Embryonic facial prominence (tissue), 1 donor: Measurements from ENCODE around the gene RNF213.
"Not testable (repeated sequence)": the region's sequence is repeated elsewhere in the genome, so short reads cannot be mapped to it uniquely, and the experiment has no call there.

Experiments
- DNase-seq: peaks from one replicate; pipeline ENCODE4 v3.0.0-alpha.2; 2016; ENCODE audit errors: extremely low spot score

Gene RNF213

DNA sequence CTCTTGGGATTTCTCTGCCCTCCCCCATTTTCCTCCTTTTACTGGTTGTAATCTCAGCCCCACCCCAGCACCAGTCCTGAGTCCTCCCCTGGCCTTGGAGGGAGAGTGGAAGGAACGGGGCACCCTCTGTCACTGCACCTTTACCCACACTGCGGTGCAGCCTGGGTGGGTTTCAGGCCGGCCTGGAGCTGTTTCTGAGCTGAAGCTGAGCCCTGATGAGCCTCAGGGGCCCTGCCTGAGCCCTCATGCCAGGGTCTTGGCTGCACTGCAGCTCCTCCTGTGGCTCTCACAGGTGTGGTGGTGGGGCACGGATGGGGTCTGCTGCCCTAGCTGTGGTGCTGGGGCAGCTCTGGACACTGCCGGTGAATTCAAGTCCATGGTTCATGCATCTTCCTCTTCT, 34.5 kb downstream of the RNF213 start:
- no peak for DNase-seq

GRCh38 chr17:80295559-80295958, 34.9 kb downstream of the RNF213 start:
- no peak for DNase-seq

- no peak for DNase-seq
Observed at GRCh38 chr17:80296221-80296620, 35.6 kb downstream of the RNF213 start.

GRCh38 chr17:80297996-80298560, 37.4 kb downstream of the RNF213 start:
- DNase-seq: no peak

GRCh38 chr17:80299350-80300100, 38.9 kb downstream of the RNF213 start:
- DNase-seq: not testable (repeated sequence)

- DNase-seq: not testable (repeated sequence)
Observed at GRCh38 chr17:80300756-80301155, 40.1 kb downstream of the RNF213 start.

GRCh38 chr17:80303824-80304223, 43.2 kb downstream of the RNF213 start:
- DNase-seq: no peak

DNA sequence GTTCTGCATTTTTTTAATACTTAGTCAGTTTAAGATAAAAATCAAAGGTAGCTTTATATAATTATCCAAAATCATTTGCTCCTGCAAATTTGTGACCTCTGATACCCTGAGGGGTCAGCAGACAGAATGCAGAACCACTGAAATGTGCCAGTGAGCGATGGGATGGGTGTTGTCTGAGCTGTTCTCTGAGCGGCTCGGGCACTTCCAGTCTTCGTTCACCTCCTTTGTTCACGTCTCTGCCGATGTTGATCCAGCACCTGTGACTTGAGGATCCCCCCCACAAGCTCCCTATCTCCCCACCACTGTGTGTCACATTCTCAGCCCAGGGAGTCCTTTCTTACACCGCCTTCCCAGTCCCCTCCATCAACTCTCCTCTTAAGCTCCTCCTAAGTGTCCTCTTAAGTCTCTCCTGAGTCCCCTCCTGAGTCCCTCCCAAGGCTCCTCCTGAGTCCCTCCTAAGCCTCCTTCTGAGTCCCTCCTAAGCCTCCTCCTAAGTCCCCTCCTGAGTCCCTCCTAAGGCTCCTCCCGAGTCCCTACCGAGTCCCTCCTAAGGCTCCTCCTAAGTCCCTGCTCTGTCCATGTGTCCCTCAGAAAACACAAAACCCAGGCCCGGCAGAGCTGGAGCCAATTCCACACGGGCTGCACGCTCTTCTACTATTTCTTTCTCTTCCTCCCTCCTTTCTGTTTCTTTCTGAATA, 47.5 kb downstream of the RNF213 start:
- DNase-seq: no peak

DNA sequence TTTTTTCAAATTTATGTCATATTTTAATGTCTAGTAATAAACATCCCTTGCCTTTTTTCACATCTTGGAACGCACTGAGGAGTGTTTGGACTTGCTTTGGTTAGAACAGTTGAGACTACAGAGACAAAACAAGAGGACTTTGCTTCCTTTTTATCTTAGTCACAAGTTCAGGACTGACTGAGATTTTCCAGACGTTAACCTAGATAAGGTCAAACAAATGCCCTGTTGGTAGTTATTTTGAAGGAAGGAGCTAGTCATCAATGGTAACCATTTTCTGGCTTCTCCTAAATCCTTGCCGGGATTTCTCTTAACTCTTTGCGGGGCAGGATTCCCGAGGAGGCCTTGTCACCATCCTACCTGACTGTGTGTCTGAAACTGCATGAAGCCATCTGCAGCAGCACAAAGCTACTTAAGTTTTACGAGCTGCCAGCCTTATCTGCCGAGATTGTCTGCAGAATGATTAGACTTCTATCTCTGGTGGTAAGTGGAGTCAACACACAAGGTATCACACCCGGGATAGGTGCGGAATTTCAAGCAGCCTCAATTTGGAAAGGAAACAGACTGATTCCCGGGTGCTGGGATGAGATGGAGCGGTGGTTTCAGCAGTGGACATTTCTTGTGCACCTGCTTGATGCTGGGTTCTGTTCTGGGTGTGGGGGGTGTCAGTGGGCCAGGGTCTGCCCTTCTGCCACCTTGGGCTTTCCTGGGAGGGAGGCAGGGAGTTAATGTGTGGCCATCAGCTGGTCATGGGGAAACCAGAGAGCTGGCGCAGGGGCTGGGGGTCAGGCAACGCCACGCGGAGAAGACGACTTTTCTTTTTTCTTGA, 48.3 kb downstream of the RNF213 start:
- DNase-seq: no peak

DNA sequence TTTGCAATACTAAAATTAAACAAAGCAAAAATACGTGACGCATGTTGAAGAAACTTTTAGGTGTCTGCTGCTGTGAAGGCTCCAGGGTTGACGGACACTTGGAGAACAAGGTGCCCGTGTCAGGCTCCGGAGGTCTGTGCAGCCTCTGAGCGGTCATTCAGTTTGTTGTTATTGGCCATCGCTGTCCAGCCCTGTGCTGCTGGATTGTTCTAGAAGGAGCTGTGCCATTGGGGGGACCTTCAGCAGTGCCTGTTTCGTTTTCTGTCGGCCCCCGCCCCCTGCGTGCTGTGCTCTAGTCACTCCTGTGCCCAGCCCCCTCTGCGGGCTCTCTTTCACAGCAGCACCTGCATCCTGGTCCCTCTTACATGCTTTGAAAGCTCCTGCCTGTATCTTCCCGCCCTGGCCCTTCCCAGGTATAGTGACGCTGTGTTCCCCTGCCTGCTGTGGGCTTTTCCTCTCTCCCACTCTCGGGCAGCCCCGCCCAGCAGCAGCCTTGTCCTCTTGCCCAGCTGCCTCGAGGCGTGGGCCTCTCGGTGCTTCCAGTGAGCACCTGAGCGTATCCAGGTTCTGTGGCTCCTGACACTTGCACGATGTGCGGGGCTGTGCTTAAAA, 50.7 kb downstream of the RNF213 start:
- DNase-seq: no peak

- no peak for DNase-seq
Observed at GRCh38 chr17:80312621-80313135, 52.0 kb downstream of the RNF213 start.

- DNase-seq: no peak
Observed at GRCh38 chr17:80313160-80313829, 52.6 kb downstream of the RNF213 start.

DNA sequence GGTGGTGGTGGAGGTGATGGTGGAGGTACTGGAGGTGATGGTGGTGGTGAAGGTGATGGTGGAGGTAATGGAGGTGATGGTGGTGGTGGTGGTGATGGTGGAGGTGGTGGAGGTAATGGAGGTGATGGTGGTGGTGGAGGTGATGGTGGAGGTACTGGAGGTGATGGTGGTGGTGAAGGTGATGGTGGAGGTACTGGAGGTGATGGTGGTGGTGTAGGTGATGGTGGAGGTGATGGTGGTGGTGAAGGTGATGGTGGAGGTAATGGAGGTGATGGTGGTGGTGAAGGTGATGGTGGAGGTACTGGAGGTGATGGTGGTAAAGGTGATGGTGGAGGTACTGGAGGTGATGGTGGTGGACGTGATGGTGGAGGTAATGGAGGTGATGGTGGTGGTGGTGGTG, 53.3 kb downstream of the RNF213 start:
- not testable (repeated sequence) for DNase-seq

DNA sequence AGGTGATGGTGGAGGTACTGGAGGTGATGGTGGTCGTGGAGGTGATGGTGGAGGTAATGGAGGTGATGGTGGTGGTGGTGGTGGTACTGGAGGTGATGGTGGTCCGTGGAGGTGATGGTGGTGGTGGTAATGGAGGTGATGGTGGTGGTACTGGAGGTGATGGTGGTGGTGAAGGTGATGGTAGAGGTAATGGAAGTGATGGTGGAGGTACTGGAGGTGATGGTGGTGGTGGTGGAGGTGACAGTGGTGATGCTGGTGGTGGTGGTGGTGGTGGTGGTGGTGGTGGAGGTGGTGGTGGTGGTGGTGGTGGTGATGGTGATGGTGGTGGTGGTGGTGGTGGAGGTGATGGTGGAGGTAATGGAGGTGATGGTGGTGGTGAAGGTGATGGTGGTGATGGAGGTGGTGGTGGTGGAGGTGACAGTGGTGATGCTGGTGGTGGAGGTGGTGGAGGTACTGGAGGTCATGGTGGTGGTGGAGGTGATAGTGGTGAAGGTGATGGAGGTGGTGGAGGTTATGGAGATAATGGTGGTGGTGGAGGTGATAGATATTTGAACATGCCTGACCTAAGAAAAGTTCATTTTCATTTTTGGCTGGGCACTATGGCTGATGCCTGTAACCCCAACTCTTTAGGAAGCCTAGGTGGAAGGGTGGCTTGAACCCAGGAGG, 55.0 kb downstream of the RNF213 start:
- no peak for DNase-seq

- no peak for DNase-seq
Observed at GRCh38 chr17:80316431-80316830, 55.8 kb downstream of the RNF213 start.

DNA sequence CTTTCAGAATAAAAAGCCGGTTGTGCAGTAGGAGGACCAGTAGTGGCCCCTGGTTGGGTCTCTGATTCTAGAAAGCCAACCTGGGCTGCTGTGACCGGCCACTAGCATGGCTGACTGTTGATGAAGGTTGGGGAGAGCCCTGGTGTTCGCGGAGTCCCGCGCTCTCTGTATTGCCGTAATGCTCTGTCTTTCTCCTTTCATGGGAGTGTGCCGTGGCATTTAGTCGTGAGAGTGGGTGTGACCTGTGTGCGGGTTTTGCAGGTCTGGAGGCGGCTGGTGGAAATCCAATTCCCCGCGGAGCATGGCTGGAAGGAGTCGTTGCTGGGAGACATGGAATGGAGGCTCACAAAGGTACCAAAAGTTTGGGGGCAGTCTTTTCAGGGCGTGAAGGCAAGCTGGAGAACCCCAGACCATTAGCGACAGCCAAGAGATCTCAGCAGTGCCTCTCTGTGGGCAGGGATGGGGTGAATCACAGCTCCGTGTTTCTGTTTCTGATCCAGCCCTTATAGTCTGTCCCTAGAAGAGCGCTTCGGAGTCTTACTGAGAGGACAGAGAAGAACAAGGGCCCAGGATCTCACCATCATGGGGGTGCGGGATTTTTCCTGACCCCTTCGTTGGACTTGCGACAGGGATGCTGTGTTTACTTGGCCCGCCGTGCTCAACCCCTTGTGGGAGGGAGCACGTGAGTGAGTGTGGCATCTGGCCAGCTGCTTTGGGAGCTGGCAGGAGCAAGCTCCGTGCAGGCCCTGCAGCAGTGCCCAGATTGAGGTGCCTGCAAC, 56.5 kb downstream of the RNF213 start:
- DNase-seq: no peak

- DNase-seq: no peak
Observed at GRCh38 chr17:80317706-80317980, 57.0 kb downstream of the RNF213 start.

DNA sequence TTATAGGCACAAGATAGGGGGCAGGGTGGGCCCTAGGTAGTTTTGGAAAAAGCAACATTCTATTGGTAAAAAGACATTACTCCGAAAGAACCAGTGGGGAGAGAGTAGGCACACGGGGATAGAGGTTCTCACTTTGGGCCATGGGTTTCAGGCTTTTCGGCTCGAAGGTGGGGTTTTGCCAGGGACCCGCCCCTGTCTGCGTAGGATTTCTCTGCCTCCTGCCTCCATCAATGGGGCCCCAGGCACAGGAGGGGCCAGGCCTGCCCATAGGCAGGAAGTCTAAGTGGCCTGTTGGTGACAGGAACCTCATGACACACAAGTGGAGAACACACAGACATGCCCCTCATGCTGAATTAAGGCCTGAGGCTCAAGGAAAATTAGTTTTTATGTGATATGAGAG, 57.5 kb downstream of the RNF213 start:
- no peak for DNase-seq

DNA sequence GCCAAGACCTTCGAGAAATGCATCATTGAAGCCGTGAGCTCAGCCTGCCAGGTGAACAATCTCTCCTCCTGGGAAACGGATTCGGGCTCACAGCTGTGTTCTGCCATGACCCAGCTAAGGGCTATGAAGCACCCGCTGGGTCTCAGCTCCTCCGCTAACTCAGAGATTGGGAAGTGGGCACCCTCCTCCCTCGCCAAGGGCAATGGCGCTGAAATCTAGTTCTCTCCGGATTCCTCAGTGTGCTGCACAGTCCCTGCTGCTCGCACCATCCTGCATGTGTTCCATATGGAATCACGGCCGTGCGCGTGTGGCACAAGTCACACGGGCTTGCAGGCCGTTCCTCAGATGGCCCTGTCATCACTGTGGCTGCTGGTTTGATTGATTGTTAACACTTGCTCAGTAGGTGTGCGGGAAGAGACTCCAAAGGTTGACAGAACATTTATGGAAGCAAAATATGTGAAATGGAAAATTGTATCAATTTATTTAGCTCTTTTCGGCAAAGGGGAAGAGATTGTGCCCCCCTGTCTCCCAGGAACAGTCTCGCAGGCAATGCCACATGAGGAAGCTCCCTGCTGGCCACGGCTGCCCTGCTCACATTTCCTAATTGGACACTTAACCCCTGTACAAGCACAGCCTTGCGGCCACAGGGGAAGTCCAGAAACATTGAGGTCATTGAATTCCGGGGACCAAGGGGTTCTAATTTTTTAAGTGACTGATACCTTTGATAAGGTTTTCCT, 58.8 kb downstream of the RNF213 start:
- no peak for DNase-seq
